IPS DF 6.9 (cell line): ENCODE measurements around the gene ADORA1.

Source experiments
- DNase-seq: peaks from one replicate; pipeline ENCODE4 v3.0.0-alpha.2; 2013; ENCODE audit warnings: low read depth, low spot score
- H3K27ac ChIP-seq: one replicate; pipeline ENCODE4 v1.5.1; 2013; ENCODE audit warnings: low read length, control low read depth
- H3K27me3 ChIP-seq: 2 replicates; pipeline ENCODE4 v1.6.1; 2013; ENCODE audit warnings: mild to moderate bottlenecking, low read length; ENCODE audit not compliant: control insufficient read depth, insufficient read depth
- H3K36me3 ChIP-seq: 2 replicates; pipeline ENCODE4 v1.6.1; 2013; ENCODE audit warnings: low read length; ENCODE audit not compliant: control insufficient read depth, insufficient read depth
- H3K4me1 ChIP-seq: 2 replicates; pipeline ENCODE4 v1.6.1; 2013; ENCODE audit warnings: low read length; ENCODE audit not compliant: control insufficient read depth, insufficient read depth
- H3K4me3 ChIP-seq: 2 replicates; pipeline ENCODE4 v1.5.1; 2013; ENCODE audit warnings: mild to moderate bottlenecking, low read length
- H3K9me3 ChIP-seq: 2 replicates; pipeline ENCODE4 v1.6.1; 2013; ENCODE audit warnings: low read length, inconsistent platforms; ENCODE audit not compliant: control insufficient read depth, insufficient read depth
- WGBS: extraction: QIAGEN DNeasy Blood & Tissue Kit; methylation state at CpG from one replicate; pipeline ENCODE4 v1.1.7; 2013; ENCODE audit warnings: mixed read lengths, missing lambda C conversion rate; ENCODE audit not compliant: insufficient read length, insufficient coverage; 5-methylcytosine and 5-hydroxymethylcytosine counted together

ADORA1 gene

DNA sequence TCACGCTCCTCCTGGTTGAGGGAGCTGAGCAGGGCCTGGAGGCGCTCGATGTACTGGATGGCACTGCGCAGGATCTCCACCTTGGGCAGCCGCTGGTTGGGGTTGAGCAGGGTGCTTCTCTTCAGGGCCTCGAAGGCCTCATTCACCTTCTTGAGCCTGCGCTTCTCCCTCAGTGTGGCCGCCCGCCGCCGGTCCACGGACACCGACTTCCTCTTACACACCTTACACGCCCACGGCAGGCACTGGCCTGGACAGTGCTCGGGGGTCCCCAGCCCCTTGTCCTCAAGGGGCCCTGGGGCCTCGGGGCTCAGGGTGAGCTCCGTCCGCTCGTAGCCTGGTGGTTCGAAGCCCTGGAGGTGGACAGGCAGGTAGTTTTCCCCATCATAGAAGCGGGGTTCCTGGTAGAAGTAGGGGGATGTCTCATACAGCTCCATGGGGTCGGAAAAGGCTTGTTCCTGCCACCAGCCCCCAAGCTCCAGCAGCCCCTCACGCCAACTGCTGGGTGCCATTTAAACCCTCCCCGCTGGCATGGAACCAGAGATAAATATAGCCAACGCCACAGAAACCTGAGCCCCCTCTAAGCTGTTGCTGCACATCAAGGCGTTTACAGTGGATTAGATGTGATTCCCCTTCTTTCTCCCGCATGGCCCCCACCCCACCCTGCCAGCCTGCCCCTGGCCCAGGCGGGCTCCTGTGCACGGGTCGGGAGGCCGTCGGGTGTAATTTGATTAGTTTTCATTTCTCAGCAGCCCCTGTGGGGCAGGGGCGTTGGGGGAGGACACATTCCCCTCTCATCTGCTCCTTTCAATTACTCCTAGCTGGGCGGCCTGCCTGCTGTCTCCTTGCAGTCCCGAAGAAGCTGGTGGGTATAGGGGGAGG lies 41.8 kb upstream of the ADORA1 start, which contains the start of gene MYOG:
Gene MYOG (minus strand): TSS at position 485 of the 879 bp plus-strand sequence. CDS start 51 bp downstream, at position 434.
- WGBS, result no CpG with 5 or more reads among the region's 36 CpGs
- H3K9me3 ChIP-seq, result no peaks in the 10 kb centered on the region
- no peak within 1 kb of the TSS for H3K4me3 ChIP-seq
- H3K36me3 ChIP-seq, result no peaks in the 10 kb centered on the region
- H3K27ac ChIP-seq, result no peak within 1 kb of the TSS
- peaks cover 10% of the 10 kb centered on the region; the same call in 1 of the 2 replicates for H3K4me1 ChIP-seq
- DNase-seq, result no peak
- no peaks in the 10 kb centered on the region for H3K27me3 ChIP-seq

DNA sequence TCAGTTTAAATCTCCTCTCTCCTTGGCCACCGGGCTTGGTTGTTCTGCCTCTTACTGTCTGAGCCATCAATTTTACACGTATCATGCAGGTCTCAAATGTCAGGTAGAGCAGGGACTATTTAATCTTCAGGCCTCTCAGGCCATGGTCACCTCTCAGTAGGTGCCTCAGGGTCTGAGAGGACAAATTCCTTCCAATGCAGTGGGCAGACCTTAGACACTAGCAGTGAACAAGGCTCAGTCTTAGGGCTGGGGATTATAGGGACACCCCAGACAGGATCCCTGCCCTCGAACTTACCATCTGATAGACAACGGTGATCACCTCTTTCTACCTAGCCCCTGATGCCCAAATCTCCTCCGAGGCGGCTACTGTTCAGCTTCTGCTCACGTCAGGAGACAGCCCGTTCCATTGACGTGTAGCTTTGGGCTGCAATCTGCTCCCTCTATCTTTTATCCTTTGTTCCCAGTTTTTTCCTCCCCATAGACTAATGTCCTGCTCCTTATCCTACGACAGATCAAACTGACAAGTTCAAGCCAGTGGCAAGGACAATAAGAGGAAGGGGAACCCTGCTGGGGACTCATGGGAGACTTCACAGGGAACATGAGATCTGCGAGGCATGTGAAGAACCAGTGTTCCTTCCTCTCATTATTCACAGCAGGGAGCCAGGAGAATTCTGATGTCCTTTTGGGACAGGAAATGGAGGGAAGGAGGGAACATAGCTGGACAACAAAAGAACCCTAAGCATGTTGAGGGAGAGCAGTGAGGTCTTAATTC lies 40.3 kb upstream of the ADORA1 start:
- Histone ChIP-seq H3K27me3 (no peaks in the 10 kb centered on the region), H3K9me3 (no peaks in the 10 kb centered on the region), H3K27ac (no peak overlapping the region), H3K4me3 (no peak overlapping the region), H3K4me1 (peaks cover 5% of the 10 kb centered on the region; the same call in 1 of the 2 replicates), H3K36me3 (no peaks in the 10 kb centered on the region)
- WGBS, result no CpG with 5 or more reads among the region's 11 CpGs
- DNase-seq, result no peak

DNA sequence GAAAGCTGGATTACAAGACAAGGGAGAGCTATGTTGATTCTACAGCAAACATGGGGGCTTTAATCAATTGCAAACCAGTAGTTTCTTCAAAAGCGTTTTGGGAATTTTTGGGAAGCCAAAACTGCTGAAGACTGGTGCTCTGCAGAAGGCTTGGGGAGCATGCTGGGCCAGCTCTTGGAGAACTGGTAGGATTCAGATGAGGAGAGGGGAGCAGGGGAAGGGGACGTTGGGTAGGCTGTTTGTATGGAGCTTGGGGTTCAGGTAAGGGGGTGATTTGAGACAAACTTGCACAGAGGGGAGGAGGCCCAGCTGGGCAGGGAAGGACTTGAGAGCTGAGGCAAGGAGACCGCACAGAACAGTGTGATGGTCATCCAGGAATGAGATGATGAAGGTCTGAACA lies 39.1 kb upstream of the ADORA1 start:
- H3K9me3 ChIP-seq, result no peaks in the 10 kb centered on the region
- no peak for DNase-seq
- H3K27me3 ChIP-seq, result no peaks in the 10 kb centered on the region
- H3K36me3 ChIP-seq, result no peaks in the 10 kb centered on the region
- no peaks in the 10 kb centered on the region for H3K4me1 ChIP-seq
- no peak overlapping the region for H3K27ac ChIP-seq
- no CpG with 5 or more reads among the region's 3 CpGs for WGBS
- H3K4me3 ChIP-seq, result no peak overlapping the region

DNA sequence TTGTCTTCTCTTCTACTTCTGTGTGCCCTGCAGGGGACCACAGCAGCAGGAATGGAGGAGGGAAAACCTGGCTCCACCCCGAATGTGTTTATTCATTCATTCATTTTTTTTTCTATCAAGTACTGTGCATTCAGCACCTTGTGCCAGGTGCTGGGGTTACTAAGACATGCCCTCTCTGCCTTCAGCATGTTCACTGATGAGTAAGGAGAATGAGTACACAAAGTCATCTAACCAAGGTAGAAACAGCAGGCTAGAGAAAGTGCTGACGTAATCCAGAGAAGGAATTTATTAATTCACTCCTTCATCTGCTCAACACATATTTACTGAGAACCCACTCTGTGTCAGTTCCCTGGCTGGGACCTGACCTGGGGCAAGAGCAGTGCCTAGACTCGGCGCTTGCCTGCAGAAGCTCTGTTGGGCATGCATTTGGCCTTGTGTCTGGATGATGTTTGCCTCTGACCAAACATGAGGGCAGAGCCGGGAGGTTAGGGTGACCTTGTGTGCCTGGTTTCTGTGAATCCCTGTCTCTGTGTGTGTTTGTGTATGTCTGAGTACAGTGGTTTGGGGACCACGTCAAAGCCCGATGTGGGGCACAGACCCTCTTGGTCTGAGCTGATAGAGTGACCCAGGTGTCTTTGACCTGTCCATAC lies 38.4 kb upstream of the ADORA1 start:
- H3K27ac ChIP-seq, result no peak overlapping the region
- no CpG with 5 or more reads among the region's 7 CpGs for WGBS
- no peak overlapping the region for H3K4me3 ChIP-seq
- no peak for DNase-seq
- H3K4me1 ChIP-seq, result no peaks in the 10 kb centered on the region
- no peaks in the 10 kb centered on the region for H3K9me3 ChIP-seq
- H3K27me3 ChIP-seq, result no peaks in the 10 kb centered on the region
- H3K36me3 ChIP-seq, result no peaks in the 10 kb centered on the region

DNA sequence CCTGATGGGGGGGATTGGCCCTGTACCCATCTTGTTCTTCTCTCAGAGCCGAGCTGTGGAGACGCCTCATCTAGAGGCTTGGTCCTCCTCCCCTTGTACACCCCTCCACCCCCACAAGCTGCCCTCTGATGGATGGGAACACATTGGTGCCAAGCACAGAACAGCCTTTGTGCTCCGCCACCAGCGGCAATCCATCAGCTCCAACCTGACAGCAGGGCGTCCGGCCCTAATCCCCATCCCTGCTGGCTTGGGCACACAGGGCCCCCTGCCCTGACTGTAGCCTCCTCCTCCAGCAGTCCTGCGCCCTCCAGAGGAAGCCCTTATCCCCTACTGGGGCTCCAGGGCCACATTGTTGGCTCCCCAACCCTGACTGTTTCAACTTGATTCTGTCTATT lies 37.9 kb upstream of the ADORA1 start:
- Histone ChIP-seq H3K27ac (no peak overlapping the region), H3K36me3 (no peaks in the 10 kb centered on the region), H3K9me3 (no peaks in the 10 kb centered on the region), H3K4me1 (no peaks in the 10 kb centered on the region), H3K4me3 (no peak overlapping the region), H3K27me3 (no peaks in the 10 kb centered on the region)
- DNase-seq, result no peak
- WGBS, result no CpG with 5 or more reads among the region's 7 CpGs

DNA sequence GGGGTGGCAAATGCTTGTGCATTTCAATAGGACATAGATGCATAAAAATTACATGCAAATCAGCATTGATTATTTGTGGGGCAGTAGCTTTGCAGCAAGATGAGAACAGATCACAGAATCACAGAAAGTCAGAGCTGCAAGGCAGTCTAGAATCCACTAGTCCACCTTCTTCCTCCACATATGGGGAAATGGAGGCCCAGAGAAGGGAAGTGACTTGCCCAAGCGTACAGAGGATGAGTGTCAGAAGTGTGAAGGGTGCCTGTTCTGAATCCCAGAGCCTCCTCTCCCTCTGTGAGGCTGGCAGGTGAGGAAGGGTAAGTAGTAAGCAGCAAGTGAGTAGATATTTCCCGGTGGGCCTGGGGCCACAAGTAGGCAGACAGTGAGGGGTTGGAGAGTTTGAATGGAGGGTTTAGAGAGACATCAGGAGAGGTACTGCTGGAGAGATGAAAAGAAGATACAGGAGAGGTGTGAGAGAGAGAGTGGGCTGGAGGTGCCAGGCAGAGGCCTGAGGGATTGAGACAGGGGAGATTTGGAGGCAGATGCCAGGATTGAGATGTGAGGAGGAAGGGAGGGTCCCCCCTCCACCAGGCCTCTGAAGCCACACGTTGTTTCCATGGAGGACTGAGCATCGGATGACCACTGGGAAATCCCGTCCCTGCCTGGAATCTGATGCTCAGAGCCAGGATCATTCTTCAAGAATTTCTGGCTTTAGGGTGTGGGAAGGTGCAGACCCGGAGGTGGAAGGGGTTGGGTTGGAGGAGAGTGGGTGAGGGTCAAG lies 36.9 kb upstream of the ADORA1 start:
- no peak overlapping the region for H3K4me3 ChIP-seq
- H3K36me3 ChIP-seq, result no peaks in the 10 kb centered on the region
- WGBS, result 100% methylated on average over 1 of the region's 6 CpGs
- DNase-seq, result no peak
- H3K4me1 ChIP-seq, result no peaks in the 10 kb centered on the region
- no peak overlapping the region for H3K27ac ChIP-seq
- no peaks in the 10 kb centered on the region for H3K9me3 ChIP-seq
- no peaks in the 10 kb centered on the region for H3K27me3 ChIP-seq

DNA sequence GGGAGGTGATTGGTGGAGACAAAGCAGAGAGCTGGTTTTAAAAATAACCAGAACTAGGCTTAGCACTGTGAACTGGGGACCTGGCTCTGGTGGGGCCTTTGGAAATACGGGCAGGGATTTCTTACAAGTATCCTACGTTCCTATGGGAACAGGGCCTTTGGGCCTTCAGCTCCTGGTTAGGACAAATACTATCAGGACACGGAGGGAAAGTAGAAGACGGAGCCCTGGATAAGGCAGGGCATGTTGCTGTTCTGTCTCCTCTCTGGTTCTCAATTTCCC lies 36.4 kb upstream of the ADORA1 start:
- DNase-seq, result no peak
- Histone ChIP-seq H3K27ac (no peak overlapping the region), H3K27me3 (no peaks in the 10 kb centered on the region), H3K36me3 (no peaks in the 10 kb centered on the region), H3K4me1 (no peaks in the 10 kb centered on the region), H3K9me3 (no peaks in the 10 kb centered on the region), H3K4me3 (no peak overlapping the region)
- no CpG with 5 or more reads among the region's 4 CpGs for WGBS

DNA sequence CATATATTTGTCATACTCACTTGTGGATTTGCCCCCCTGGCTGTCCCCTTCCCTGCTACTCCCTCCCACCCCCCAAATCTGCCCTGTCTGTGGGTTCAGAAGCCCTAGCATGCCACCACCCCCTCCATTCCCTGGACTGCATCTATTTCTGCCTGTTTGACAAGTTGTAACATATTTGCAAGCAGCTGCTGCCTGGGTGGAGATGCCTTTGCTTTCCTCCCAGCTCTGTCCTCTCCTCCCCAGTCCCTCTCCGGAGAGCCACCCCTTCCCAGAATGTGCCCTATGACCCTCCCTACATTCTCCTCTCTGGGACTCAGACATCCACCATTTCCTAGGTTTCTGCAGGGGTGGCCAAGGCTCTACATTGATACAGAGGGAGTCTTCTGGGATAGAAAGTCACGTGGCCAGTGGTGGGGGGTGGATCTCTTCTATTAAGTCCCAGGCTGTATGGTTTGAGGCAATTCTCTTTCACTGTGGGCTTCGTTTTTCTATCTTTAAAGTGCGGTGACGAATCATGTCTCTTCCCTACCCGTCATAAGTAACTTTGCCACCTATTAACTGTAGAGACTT lies 35.7 kb upstream of the ADORA1 start:
- Histone ChIP-seq H3K27me3 (no peaks in the 10 kb centered on the region), H3K36me3 (no peaks in the 10 kb centered on the region), H3K27ac (no peak overlapping the region), H3K4me1 (no peaks in the 10 kb centered on the region), H3K9me3 (no peaks in the 10 kb centered on the region), H3K4me3 (no peak overlapping the region)
- no CpG with 5 or more reads among the region's 6 CpGs for WGBS
- no peak for DNase-seq

DNA sequence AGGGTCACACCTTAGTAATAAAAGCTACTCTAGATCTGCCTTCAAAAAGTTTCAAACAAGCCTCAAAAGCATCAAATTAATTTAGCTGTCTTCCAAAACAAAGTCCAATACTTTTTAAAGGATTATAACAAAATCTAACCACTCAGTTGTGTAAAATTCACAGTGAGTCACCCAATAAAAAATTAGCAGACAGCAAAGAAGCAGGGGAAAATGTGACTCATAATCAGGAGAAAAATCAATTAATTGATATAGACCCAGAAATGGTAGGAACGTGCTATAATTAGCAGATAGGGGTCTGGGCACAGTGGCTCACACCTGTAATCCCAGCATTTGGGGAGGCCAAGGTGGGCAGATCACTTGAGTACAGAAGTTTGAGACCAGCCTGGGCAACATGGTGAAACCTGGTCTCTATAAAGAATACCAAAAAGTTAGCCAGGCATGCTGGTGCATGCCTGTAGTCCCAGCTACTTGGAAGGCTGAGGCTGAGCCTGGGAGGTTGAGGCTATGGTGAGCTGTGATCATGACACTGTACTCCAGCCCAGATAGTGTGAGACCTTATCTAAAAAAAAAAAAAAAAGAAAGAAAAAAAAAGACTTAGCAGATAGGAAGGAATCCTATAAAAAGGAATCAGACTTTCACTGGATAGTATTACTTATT lies 33.6 kb upstream of the ADORA1 start:
- Histone ChIP-seq H3K36me3 (no peaks in the 10 kb centered on the region), H3K9me3 (no peaks in the 10 kb centered on the region), H3K4me1 (no peaks in the 10 kb centered on the region), H3K27ac (no peak overlapping the region), H3K27me3 (no peaks in the 10 kb centered on the region), H3K4me3 (no peak overlapping the region)
- WGBS, result no CpG with 5 or more reads among the region's 1 CpG
- DNase-seq, result no peak
